KMS-11 (cell line): ENCODE data around the gene LHFPL2.

Experiments
- H2AFZ ChIP-seq: fragments of 200-600 bp; sonication (generic); 2 replicates; pipeline ENCODE4 v1.6.1; 2016; ENCODE audit warnings: antibody characterized with exemption, mixed run types, low read depth
- H3K27ac ChIP-seq: fragments of 200-600 bp; sonication (generic); 2 replicates; pipeline ENCODE4 v1.6.1; 2016; ENCODE audit warnings: mild to moderate bottlenecking, mixed run types
- H3K27me3 ChIP-seq: fragments of 200-600 bp; sonication (generic); 2 replicates; pipeline ENCODE4 v1.6.1; 2017; ENCODE audit warnings: mild to moderate bottlenecking, low read depth, mixed run types, moderate library complexity; ENCODE audit not compliant: insufficient read depth
- H3K36me3 ChIP-seq: fragments of 200-600 bp; sonication (generic); 2 replicates; pipeline ENCODE4 v1.6.1; 2017; ENCODE audit warnings: mild to moderate bottlenecking, mixed run types; ENCODE audit not compliant: insufficient read depth
- H3K4me1 ChIP-seq: fragments of 200-600 bp; sonication (generic); 2 replicates; pipeline ENCODE4 v1.6.1; 2016; ENCODE audit warnings: mild to moderate bottlenecking, low read depth, mixed run types; ENCODE audit not compliant: poor library complexity, severe bottlenecking
- H3K4me2 ChIP-seq: fragments of 200-600 bp; sonication (generic); 2 replicates; pipeline ENCODE4 v1.7.0; 2016; ENCODE audit warnings: mild to moderate bottlenecking, mixed run types
- H3K4me3 ChIP-seq: fragments of 200-600 bp; sonication (generic); IDR thresholded peaks from 2 replicates; pipeline ENCODE4 v1.6.1; 2017; ENCODE audit warnings: low read depth, low read length, mixed read lengths; ENCODE audit not compliant: insufficient read depth
- H3K79me2 ChIP-seq: fragments of 200-600 bp; sonication (generic); 2 replicates; pipeline ENCODE4 v1.6.1; 2016; ENCODE audit warnings: low read depth, mixed run types; ENCODE audit not compliant: insufficient read depth
- H3K9ac ChIP-seq: fragments of 200-600 bp; sonication (generic); 2 replicates; pipeline ENCODE4 v1.6.1; 2016; ENCODE audit warnings: mild to moderate bottlenecking, mixed run types
- H4K20me1 ChIP-seq: fragments of 200-600 bp; sonication (generic); 2 replicates; pipeline ENCODE4 v1.6.1; 2016; ENCODE audit warnings: mild to moderate bottlenecking, mixed run types; ENCODE audit not compliant: insufficient read depth
- CTCF ChIP-seq: fragments of 200-600 bp; sonication (generic); conservative IDR thresholded peaks from 2 replicates; pipeline ENCODE4 v1.6.1; 2017; ENCODE audit warnings: low read depth, mild to moderate bottlenecking, antibody characterized with exemption, low read length, moderate library complexity, mixed read lengths

The LHFPL2 gene

GRCh38 chr5:78591972-78592700 lies 56.4 kb downstream of the LHFPL2 start:
- Histone ChIP-seq H3K4me1 (peaks cover 58% of the 10 kb centered on the region), H3K9ac (no peak overlapping the region; the same call in 1 of the 2 replicates), H3K79me2 (no peaks in the 10 kb centered on the region), H3K36me3 (no peaks in the 10 kb centered on the region), H4K20me1 (no peaks in the 10 kb centered on the region), H3K27ac (peak overlapping the region; percentile 12; the same call in 1 of the 2 replicates), H2AFZ (no peak overlapping the region), H3K4me3 (no peak overlapping the region), H3K4me2 (peak overlapping the region; percentile 52; the same call in 1 of the 2 replicates), H3K27me3 (no peaks in the 10 kb centered on the region)
- no peak for TF ChIP-seq CTCF

GRCh38 chr5:78591138-78591612 lies 57.4 kb downstream of the LHFPL2 start:
- no peak overlapping the region for H3K9ac ChIP-seq
- no peak for TF ChIP-seq CTCF
- H3K27me3 ChIP-seq: no peaks in the 10 kb centered on the region
- peaks cover 68% of the 10 kb centered on the region for H3K4me1 ChIP-seq
- no peaks in the 10 kb centered on the region for H3K79me2 ChIP-seq
- peak overlapping the region; percentile 52; the same call in 1 of the 2 replicates for H3K4me2 ChIP-seq
- H4K20me1 ChIP-seq: no peaks in the 10 kb centered on the region
- no peak overlapping the region for H3K4me3 ChIP-seq
- no peaks in the 10 kb centered on the region; the same call in 1 of the 2 replicates for H3K36me3 ChIP-seq
- no peak overlapping the region for H3K27ac ChIP-seq
- no peak overlapping the region for H2AFZ ChIP-seq

- no peak overlapping the region for H3K4me3 ChIP-seq
- no peak overlapping the region for H2AFZ ChIP-seq
- peaks cover 63% of the 10 kb centered on the region for H3K4me1 ChIP-seq
- H3K9ac ChIP-seq: no peak overlapping the region
- no peak overlapping the region for H3K27ac ChIP-seq
- H3K79me2 ChIP-seq: no peaks in the 10 kb centered on the region
- no peaks in the 10 kb centered on the region for H3K27me3 ChIP-seq
- no peak for TF ChIP-seq CTCF
- no peak overlapping the region for H3K4me2 ChIP-seq
- H3K36me3 ChIP-seq: no peaks in the 10 kb centered on the region; the same call in 1 of the 2 replicates
- no peaks in the 10 kb centered on the region for H4K20me1 ChIP-seq
Measured at GRCh38 chr5:78589923-78590322, 58.6 kb downstream of the LHFPL2 start.

- peaks cover 57% of the 10 kb centered on the region for H3K4me1 ChIP-seq
- no peaks in the 10 kb centered on the region for H3K79me2 ChIP-seq
- no peak overlapping the region for H3K4me3 ChIP-seq
- H3K4me2 ChIP-seq: no peak overlapping the region
- H2AFZ ChIP-seq: no peak overlapping the region
- no peaks in the 10 kb centered on the region for H3K27me3 ChIP-seq
- no peaks in the 10 kb centered on the region; the same call in 1 of the 2 replicates for H3K36me3 ChIP-seq
- no peak overlapping the region for H3K27ac ChIP-seq
- H3K9ac ChIP-seq: no peak overlapping the region
- H4K20me1 ChIP-seq: no peaks in the 10 kb centered on the region
- no peak for TF ChIP-seq CTCF
Measured at GRCh38 chr5:78588507-78588906, 60.1 kb downstream of the LHFPL2 start.
